Germinal center (tissue), 1 donor: ENCODE measurements around the gene ERCC6L2.

ENCODE experiments used
- DNase-seq: peaks from one replicate; pipeline ENCODE4 v3.0.0; 2012; ENCODE audit warnings: mixed read lengths, low spot score

ERCC6L2 gene

DNA sequence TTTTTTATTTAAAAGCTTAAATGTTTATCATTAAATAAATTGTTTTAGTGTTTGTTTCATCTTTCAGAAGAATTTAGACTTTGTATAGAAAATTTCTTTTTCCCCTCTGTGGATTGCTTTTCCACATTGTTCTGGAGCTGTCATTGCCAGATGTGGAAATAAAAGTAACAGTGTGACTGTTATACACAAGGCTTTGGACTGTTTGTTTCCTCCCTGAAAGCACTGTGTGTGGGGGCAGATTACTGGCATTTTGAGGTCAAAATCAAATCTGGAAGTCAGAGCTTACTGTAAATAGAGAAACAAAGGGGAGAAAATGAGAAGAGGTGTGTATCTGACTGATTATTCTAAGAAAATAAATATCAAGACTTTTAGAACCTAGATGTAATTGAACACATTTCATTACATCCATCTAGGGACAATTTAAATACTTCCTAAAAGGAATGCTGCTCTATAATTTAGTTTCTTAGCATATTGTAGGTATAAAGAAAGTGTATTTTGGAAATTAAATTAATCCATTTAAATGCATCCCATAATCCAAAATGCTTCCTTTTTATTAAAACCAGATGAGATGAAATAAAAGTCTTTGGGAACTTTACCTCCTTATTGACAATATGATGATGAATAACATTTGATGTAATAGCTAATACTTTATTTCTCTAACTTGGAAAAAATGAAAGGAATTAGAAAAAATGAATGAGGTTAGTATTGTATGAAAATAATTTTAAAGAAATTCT lies 51.9 kb downstream of the ERCC6L2 start:
- DNase-seq, result no peak

DNA sequence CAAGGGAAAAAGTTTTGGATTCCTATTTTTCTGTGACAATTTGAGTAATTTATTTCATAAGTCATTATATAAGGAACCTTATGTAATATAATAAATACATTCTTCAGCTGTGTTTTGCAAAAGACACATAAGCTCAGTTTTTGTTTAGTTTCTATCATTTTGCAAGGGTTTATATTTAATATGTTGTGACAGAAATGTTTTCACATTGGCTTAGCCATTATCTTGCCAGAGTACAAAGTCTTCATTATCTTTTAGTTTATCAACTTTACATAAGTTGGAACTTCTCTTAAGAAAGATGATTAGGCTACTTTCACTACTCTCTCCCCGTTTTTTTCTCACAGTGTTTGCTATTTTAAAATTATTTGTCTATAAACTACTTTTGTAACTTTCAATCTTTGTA lies 54.8 kb downstream of the ERCC6L2 start:
- no peak for DNase-seq

DNA sequence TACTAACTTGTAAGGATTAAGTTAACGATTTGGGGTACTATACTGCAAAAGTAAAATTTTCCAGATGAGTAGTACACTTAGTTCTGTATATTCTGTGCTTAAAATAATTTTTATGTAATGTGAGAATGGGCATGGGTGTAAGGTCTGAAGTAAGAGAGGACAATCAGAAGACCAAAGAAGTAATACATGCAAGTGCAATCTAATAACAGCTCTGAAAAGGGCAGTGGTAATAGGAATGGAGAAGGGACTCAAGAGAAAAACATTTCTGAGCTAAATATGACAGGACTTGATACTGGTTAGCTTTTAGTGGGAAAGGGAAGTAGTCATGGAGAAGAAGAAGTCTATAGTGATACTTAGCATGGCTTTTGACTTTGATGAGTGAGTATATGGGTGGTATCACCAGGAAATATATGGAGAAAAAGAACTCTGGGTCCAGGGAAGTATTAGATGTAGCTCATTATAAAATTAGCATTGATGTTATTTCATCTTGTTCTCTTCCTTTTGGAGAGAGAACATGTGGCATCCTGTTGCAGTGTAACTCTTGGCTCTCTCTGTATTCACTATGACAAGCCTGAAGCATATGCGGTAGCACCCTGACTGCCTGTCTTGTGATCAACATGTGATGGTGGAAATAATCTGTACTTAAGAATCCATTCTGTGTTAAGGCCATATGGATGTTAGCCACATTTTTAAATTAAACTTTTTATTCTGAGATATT lies 60.5 kb downstream of the ERCC6L2 start:
- no peak for DNase-seq

DNA sequence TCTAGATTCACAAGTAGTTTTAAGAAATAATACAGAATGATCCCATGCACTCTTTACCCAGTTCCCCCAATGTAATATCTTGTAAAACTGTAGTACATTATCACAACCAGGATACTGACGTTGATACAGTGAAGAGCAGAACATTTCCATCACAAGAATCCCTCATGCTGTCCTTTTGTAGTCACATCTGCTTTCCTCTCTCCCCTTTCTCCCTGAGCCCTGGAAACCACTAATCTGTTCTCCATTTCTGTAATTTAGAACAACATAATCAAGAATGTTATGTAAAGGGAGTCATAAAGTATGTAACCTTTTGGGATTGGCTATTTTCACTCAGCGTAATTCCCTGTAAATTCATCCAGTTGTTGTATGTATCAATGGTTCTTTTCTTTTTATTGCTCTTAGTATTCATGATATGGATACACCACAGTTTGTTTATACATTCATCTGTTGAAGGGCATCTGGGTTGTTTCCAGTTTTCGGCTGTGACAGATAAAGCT lies 61.1 kb downstream of the ERCC6L2 start:
- DNase-seq, result no peak

DNA sequence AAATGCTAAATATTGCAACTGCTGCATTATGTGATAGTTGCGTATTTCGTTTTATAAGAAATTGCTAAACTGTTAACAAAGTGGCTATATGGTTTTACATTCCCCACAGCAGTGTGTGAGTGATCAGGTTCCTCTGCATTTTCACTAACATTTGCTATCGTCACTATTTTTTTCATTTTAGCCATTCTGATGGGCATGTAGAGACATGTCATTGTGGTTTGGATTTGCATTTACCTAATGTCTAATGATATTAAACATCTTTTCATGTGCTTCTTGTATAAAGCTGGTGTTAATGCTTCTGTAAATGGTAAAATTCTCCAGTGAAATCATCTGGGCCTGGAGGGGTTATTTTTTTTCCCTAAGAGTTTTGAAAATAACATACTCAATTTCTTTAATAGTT lies 61.6 kb downstream of the ERCC6L2 start:
- DNase-seq, result no peak

DNA sequence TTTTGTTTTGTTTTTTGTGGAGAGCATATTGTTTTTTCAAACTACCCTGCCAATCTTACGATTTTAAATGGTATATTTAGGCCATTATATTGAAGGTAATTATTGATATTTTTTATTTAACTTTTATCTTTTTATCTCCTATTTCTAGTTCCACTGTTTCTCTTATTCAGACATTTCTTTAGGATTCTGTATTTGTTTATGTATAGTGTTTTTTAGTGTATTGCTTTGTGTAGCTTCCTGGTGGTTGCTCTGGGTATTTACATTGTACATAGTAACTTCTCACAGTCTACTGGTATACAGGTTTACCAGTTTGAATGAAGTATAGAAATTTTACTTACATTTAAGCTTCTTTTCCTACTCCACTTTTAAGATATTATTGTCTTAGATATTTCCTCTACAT lies 63.2 kb downstream of the ERCC6L2 start:
- no peak for DNase-seq

DNA sequence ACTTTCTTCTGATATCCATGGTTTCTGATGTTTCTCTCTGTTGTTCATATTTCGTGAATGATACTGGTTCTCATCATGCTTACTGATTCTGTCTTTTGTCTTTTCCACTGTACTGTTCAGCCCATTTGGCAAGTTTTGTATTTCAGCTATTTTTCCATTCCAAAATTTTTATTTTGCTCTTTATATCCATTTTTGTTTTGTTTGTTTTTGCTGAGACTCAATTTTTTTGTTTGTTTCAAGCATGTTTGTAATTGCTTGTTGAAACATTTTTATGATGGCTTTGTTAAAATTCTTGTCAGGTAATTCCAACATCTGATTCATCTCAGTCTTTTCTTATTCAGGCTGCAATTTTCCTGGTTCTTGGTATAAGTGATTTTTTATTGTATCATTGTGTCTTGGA lies 64.0 kb downstream of the ERCC6L2 start:
- DNase-seq, result no peak

DNA sequence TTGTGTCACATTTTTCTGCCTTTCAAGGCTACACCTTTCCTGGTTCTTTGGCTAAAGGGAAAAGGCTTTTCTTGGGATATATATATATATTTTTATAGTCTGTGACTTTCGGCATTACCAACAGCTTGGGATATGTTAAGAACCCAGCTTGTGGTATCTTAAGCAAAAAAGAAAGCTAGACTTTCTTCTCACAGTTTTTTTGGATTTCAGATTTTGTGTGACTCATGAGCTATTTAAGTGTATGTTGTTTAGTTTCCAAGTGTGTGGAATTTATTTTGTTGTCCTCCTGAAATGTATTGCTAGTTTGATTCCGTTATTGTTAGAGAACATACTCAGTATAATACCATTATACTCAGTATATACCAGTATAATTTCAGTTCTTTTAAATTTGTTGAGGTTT lies 64.8 kb downstream of the ERCC6L2 start:
- no peak for DNase-seq

DNA sequence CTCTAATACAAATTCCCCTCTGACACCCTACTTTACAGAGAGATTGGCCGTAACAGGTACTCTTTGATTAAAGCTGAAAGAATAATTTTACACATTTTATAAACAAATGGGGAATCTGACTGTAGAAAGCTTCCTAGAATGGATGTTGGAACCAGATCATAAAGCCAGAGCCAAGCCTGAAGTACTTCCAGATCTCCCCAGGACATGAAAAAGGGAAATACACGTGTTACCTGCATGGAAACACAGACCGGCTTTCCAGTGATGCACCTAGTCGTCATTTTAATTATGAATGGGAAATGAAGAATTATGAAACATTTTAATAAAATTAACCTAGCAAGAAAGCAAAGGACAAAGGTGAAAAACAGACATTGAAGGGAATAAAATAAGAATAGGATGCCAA lies 66.5 kb downstream of the ERCC6L2 start:
- no peak for DNase-seq

DNA sequence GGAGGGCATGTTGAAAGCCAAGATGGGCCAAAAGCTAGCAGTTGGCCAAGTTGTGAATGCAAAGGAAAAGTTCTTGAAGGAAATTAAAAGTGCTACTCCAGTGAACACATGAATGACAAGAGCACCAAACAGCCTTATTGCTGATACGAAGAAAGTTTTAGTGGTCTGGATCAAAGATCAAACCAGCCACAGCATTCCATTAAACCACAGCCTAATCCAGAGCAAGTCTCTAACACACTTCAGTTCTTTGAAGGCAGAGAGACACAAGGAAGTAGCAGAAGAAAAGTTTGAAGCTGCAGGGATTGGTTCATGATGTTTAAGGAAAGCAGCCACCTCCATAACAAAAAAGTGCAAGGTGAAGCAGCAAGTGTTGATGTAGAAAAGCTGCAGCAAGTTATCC lies 71.6 kb downstream of the ERCC6L2 start:
- DNase-seq, result no peak

DNA sequence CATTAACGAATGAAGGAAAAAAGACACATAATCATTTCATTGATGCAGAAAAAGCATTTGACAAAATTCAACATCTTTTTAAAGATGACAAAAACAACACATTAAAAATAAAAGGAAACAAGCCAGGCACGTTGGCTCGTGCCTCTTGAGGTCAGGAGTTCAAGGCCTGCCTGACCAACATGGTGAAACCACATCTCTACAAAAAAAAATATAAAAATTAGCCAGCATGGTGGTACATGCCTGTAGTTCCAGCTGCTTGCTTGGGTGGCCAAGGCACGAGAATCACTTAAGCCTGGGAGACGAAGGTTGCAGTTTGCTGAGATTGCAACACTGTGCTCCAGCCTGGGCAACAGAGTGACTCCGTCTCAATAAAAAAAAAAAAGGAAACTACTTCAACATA lies 77.0 kb downstream of the ERCC6L2 start:
- DNase-seq, result no peak

DNA sequence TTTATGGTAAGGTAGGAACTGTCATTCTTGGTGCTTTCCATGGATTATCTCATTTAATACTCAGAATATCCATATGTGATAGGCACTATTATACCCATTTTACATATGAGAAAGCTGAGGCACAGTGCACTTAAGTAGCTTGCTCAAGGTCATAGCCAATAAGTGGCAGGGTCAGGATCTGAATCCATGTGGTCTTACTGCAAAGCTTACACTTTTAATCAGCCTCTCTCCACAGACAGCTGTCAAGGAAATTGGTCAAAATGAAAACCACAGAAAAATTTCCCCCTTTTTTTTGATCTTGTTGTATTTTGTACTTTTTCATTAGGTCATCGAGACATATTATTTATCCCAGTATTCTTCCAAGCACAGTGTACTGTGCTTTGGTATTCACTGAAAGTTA lies 78.5 kb downstream of the ERCC6L2 start:
- DNase-seq, result no peak

DNA sequence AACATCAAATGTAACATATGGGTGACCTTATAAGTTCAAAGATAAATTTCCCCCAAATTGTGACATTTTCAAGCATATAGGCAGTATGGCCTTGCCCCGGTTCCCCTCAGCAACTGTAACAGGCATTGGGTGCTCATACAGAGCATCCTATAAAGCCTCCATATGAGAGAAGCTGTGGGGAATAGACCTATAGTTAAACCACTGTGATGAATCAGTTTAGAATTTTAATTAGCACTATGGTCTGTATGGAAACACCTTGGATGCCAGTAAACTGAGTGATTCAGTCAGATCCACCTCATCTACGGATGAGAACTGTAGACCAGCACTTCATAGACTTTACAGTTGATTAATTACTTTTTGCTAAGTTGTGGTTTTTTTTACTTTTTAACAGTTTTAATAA lies 79.4 kb downstream of the ERCC6L2 start:
- DNase-seq, result no peak

DNA sequence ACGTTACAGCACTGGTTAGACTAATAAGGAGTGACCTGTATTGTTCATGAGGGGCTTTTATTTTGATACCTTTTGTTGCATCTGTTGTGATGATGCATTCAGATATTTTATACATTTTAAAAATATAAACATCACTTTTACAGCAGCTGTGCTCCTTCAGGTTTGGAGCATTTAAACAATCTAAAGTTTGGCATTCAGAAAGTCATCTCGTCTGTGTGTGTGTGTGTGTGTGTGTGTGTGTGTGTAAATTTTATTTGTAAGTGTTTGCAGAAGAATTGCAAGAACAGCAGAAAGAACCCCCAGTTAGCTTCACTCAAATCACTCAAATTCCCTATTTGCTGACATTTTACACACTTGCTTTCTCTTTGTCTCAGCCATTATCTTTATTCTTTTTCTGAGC lies 87.4 kb downstream of the ERCC6L2 start:
- DNase-seq, result no peak

DNA sequence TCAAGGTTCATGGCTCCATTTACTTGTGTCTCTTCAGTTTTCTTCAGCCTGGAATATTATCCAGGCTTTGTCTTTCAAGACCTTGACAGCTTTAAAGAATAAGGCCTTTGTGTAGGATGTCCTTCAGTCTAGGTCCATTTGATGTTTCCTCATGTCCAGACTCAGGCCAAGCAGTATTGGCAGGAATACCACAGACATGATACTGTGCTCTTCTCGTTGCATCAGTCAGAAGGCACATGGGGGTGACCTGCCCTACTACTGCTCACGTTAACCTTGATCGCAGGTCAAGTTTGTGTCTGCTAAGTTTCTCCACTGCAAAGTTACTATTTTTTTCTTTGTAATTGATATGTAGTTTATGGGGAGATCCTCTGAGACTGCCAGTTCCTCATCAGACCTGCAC lies 88.2 kb downstream of the ERCC6L2 start:
- DNase-seq, result no peak

DNA sequence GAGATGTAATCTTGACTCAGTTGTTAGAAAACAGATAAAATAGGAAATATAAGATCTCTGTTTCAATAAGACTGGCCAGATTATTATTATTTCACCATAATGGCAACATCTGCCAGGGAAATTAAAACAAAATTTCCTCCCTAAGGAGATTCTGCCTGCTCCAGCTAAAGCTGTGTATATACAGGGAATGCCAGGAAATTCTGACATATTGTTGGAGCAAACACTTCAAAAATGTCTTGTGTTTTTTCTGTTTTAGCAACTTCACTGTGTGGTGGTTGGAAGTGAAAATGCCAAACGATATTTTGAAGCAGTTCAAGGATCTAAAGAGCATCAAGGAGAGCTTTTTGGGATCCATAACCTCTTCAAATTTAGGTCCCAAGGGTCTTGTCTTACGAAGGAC lies 90.8 kb downstream of the ERCC6L2 start:
- DNase-seq, result no peak

DNA sequence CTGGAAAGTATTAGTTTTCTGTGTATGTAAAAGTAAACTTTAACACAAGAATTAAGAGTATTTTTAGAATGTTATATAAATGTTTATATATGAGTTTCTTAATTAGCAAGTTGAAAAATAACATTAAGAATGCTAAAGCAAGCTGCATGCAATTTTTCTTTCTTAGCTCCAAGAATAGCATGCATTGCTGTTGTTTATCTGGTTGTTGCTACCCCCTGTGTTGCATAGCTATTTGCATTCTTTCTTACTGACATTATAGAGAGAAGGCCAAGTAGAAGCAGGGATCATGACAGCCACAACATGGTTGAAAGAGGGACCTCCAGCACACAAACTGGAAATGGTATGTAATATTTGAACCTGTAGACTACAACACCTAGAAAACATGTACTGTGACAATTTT lies 94.8 kb downstream of the ERCC6L2 start:
- DNase-seq, result no peak

DNA sequence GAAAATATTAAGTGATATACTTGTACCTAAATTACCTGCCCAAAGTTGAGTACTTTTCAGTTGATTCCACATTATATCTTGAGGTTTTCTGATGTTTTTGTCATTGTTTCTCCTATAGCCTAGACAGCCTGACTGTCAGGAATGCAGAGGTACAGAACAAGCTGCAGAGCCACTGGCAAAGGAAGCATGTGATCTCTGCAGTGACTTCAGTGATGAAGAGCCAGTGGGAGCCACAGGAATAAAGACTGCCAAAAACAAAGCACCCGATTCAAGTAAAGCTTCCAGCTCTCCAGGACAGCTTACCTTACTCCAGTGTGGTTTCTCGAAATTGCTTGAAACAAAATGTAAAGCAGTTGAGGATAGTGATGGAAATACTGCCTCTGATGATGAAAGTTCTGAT lies 96.3 kb downstream of the ERCC6L2 start:
- DNase-seq, result no peak

DNA sequence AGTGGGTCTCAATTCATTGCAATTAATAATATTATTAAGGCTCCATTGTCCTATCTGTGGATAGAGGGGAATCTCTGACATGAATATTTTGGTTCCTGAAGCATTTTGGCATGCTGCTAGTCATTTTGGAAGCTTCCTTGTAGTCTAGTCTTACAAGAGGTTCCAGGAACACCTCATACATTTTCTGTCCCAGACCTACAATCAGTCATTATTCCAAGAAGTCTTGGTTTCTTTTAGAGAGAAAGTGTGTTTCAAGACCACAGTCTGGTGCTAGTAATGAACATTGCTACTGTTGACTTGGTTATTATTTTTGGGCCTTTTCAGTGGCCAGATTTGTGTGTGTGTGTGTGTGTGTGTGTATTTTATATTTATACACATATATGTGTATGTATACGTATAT lies 98.9 kb downstream of the ERCC6L2 start:
- DNase-seq, result no peak

DNA sequence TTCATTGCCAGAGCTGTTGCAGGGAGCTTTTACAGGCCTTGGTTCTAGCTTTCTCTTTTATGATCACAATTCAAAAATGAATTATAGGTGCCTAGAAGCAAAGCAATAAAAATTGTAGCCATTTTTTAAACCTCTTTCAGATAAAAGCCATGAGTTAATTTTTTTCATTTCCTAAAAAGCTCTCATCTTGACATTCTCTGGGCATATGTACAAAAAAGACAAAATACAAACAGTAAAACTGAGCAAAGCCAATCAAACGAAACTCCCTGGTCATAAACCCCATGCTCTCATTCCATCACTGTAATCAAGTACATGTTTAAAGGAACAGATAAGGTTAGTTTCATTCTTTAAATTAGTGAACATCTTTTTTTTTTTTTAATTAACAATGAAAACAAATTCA lies 101.9 kb downstream of the ERCC6L2 start:
- no peak for DNase-seq

DNA sequence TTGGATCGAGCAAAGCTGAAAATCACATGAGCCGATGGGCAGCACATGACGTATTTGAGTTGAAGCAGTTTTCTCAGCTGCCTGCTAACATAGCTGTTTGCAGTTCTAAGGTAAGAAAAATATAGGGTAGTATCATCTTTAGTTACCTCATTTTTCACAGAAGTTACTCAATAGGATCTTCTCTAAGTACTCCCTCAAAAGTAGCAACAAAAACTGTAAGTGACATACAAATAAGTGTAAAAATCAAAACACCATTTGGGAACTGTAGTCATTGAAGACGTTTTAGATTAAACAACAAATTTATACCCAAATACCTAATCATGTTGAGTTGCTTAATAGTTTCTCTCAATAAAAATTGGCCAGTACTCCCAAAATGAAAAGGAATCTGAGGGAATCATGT lies 102.6 kb downstream of the ERCC6L2 start:
- DNase-seq, result no peak

DNA sequence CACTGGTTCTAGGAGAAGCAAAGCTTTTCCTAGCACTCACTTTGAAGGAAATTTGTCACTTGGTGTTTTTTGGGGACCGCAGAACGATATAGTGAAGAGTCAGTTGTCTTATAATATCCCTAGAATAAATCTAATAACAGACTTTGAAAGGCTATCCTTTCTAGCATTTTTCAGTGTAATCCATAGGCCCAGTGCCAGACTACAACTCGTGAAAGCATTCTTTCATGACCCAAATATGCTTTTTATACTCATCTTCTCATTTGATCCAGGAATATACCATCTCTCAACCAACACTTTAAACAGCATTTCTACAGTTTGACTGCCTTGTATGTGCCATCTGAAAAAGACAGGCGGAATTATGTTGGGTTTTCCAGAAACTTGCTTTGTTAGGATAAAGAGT lies 104.0 kb downstream of the ERCC6L2 start:
- no peak for DNase-seq

DNA sequence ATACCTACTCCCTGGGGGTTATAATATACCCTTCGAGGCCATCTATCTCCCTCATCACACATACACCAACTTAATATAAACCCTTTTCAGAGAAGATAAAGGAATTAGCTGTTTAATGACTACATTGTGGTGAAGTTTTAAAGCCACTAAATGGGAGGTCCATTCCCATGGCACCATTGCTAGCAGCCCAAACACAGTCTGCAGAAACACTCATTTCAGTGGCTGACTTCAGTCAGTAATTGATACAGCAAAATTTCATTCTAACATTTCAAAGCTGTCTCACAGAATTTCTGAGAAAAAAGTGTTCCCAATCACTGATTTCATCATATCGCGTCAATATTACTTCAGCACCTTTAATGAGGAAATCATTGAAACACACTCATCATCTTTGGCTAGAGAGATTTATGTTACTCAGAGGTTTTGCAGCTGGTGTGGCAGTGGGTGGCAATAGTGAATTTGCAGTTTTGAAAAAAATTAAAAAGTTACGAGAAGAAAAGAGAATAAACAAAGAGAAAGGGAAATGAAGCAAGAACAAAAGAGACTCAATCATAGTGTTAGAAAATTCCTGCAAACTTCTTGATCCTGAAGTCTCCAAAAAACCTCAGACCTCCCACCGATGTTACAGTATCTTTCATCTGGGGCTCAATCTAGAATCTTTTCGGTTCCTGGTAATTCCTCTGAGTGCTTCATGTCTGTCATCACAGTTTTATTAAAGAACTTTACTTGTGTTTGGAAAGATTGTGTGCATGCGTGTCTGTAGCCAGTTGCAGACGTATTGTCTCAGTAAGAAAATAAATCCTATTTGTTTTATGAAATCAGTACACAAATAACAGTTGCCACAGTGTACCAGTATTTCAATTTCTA lies 105.0 kb downstream of the ERCC6L2 start:
- no peak for DNase-seq
